ENCODE data around the gene LRRC1.

Gene LRRC1

GRCh38 chr6:53818858-53819609 lies 24.2 kb downstream of the LRRC1 start:
- DNase-seq, result no peak

DNA sequence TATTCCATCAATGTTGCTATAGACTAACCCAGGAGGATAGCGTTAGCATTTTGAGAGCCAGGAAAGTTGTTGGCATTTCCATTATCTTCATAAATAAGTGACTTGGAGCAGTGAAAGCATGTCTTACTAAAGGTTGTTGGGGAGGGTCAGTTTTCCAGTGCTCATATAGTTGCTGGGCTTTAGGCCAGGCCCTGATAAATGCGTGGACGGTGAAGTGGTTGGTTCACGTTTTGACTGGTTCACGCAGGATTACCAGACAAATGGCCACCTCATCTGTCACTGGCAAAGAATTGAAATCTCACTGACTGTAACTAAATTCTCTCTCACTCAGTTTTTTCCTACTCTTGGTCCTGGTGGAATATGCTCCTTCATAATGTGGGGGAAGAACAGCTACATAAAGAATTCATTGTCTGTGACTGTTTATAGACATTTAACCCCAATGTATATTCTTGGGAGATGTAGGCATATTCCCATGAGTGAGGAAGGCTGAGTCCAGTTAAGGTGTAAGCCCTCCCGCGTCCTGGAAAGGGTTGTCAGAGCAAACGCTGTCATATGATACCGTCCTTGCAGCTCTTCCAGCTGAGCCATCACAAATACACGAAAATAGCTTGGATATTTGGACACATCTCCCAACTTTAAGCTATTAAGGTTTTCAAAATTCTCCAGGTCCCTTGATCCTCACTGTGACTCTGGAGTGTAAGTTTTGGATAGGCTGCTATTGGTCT lies 27.8 kb downstream of the LRRC1 start:
- DNase-seq, result no peak

- no peak for DNase-seq
These were observed 29.9 kb downstream of the LRRC1 start for GRCh38 chr6:53824714-53825113.

DNA sequence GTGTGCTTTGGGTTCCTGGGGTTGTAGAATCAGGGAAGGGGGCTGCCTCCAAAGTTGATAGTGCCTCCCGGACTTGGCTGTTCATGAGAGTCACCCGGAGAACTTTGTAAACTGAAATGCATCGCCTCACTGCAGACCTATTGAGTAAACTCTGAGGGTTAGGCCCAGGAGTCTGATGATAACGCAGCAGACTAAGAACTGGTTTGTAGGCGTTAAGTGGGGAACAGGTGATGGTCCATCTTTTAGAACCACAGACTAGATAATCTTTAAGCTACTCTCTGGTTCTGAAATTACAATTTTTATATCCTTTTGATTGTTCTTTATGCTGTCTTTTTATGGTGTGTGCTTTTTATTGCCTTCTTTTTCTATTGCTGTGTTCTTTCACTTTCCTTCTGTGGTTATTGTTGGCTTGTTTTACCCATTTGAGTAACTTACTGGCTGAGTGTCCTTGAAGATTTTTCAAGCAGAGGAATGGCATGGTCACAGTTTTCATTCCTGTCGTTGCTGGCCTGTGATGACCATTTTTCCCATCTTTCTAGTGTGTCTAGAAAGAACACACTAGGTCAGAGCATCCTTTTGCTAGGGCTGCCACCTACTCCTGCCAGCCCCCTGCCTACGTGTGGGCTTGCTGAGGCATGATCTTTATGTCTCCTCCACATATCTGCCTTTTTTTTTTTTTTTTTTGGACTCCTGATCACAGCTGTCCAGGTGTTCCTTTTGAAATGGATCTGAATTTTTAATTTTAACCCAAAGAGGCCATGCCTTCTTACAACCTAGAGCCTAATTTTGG lies 30.9 kb downstream of the LRRC1 start:
- DNase-seq, result no peak

GRCh38 chr6:53827531-53827930 lies 32.7 kb downstream of the LRRC1 start:
- DNase-seq, result no peak

DNA sequence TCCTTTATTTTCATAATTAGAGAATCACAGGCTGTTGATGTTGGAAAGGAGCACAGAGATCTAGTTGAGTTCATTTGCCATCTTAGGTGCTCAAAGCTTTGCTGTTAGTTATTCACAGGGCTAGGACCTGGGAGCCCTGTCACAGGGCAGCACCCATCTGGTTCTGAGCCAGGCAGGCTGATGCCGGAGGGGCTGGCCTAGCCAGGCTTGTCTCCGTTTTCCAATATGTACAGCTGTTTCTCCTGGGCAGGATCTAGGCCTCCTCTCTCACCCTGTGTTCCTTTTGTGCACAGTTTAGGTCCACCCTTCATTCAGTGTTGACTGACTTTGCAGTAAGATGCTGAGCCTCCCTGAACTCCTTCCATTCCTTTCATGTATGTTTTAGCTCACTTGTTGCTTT lies 33.4 kb downstream of the LRRC1 start:
- no peak for DNase-seq

- DNase-seq, result no peak
These were observed 34.3 kb downstream of the LRRC1 start for GRCh38 chr6:53828966-53829697.

GRCh38 chr6:53829698-53830221 lies 35.0 kb downstream of the LRRC1 start:
- no peak for DNase-seq

DNA sequence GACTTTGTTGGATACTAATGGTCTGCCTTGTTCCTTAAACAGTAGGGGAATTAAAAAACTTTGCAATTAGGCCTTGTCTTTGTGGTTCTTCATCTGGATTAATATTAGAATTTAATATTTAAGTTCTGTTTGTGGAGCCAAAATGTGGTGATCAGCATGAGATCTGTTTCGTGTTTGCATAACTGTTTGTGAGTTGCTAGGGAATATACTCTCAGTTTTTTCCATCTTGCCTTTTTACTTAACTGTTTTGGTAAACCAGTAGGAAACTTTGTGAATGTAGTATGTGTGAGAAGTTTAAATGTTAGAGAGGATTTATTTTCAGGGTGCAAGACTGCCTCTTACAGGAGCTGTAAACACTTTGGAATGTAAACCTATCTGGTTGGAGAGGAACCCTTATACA lies 35.6 kb downstream of the LRRC1 start:
- DNase-seq, result no peak

GRCh38 chr6:53831081-53831869 lies 36.5 kb downstream of the LRRC1 start:
- no peak for DNase-seq

DNA sequence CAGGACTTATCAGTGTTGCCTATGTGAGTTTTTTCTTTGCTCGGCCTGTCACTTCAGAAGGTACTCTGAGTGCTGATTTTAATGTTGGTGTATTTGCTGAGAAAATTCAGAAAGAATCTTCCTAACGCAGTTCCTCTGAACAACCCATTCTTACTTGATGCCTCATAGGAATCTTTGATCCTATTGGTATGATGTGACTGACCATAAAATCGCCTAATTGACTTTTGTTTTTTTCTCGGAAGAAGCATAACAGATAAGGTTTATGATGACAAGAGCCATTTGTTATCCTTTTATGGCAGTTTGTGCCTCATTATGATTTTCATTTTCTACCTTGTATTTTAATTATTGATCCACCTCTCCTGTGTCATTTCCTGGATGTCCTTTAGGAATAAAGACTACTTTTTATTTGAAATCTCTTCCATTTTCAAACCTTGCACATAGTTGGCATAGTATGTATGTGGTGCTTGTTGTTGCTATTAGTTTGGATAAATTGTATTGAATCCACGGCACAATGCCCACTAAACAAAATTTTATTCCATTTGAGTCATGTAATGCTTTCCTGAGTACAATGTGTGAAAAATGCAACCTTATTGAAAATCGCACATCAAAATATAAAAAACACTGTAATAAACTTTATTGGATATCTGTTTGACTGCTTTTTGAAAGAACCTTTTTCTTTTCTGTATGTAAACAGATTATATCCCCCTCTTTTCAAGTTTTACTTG lies 37.3 kb downstream of the LRRC1 start:
- DNase-seq, result no peak

DNA sequence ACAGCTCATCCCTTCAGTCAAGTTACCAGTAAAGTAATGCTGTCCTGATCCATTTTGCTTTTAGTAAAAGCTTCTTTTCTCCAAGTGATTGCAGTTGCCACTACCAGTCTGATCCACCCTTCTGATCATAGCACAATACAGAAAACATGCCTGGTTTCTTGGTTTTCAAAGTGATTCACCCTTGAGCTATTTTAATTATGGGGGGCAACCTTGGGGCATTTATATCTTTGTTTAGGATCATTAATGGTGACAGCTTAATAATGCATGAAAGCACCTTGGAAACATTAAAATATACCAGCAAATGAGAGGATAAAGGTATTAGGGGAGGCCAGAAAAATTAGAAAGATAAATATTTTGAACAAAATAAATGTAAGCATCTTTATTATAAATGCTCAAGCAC lies 38.4 kb downstream of the LRRC1 start:
- no peak for DNase-seq

GRCh38 chr6:53834132-53834531 lies 39.3 kb downstream of the LRRC1 start:
- no peak for DNase-seq

DNA sequence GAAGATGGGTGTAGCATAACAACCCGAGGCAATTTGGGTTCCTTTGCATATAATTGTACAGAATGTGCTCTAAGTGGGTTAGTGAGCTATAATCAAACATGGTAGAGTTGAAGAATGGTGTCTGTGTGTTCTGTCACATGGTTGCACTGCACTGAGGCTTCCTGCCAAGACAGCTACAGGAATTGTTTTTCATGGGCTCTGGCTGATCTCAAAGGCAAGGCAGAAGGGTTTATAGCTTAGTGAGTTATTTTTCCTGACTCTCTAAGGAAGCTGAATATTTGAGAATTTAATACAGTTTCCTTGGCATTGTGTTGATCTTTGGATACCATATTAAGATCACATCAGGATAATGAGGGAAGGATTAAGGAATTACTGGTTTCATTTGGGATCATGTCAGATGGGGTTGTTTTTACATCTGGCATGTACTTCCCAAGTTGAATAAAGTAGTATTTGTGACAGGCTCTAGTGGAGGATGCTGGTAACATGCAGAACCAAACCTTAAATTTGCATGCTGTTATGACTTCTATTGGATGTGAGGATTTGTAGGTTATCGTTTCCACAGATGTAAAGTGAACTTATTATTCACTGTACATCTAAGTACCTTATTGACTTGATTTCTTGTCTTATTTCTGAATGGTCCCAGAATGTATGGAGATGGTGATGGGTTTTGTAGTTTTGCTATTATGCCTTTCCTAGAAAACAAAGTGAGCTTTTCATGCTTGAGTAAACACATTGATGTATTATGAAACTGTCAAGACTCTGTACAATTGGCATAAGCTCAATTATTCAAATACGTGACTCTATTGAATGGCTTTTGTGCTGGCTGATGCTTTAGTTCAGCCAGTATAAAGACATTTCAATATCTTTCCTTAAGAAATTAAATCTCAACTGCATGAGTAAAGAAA lies 43.3 kb downstream of the LRRC1 start:
- DNase-seq, result no peak

GRCh38 chr6:53840027-53840426 lies 45.2 kb downstream of the LRRC1 start:
- DNase-seq, result no peak

- DNase-seq, result no peak
These were observed 50.7 kb downstream of the LRRC1 start for GRCh38 chr6:53845280-53846195.

DNA sequence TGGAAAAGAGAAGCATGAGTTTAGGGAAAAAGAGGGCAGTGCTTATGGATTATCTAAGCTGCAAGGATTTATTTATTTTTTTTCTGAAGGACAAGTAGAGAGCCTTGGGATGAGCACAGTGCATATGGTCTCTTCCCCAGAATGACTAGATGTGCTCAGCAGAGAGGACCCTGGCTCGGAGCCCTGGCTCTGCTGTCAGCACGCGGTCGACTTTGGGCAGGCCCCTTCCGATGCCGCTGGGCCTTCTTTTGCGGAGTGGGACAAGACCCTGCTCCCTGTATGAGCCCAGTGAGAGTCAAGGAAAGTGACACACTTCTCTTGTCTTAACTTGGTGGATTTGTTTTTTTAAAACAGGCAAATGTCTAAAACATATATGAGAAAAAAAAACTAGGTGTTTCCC lies 51.4 kb downstream of the LRRC1 start:
- DNase-seq, result no peak

- DNase-seq, result no peak
These were observed 53.0 kb downstream of the LRRC1 start for GRCh38 chr6:53847796-53848314.

GRCh38 chr6:53850527-53850926 lies 55.7 kb downstream of the LRRC1 start:
- DNase-seq, result no peak

Measured in cerebellar nuclear complex (tissue), 1 donor.